ENCODE data around the gene NME4.

NME4 gene

DNA sequence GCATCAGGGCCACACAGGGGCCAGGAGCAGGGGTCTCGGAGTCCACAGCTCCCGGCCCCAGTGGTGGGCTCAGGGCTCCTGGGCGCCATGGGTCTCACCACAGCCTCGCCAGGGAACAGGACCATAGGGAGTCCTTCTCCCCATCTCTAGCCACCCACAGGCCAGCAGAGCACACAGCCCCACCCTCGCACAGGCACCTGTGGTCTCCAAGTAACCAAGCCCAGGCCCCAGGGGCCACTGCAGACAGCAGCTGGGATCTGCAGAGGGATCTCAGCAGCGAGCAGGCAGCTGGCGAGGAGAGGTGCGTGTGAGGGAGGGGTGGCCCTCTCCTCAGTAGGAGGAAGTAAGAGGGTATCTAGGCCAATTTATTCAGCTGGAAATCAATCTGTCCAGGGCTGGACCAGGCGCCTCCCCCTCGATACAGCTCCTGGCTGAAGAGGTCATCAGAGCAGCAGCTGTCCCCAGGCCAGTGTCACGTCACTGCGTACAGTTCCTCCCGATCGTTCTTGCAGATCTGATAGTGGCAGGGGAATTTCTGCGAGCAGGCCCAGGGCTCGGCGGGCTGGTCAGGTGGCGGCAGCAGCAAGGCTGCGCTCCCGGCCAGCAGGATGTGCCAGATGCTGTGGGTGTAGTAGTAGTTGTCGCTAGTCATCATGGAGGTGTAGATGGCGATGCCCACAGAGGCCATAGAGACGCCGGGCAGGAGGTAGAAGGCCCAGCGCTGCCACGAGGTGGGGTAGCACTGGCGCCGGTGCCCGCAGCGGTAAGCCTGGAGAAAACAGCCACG is 25.3 kb upstream of the NME4 start:
- ChIA-PET CTCF (interaction anchor here (0.9 kb wide), 1 partner anchor 9 kb away, joined by 3 read pairs; no protein-coding TSS in a partner anchor), POLR2A (interaction anchor here (1.5 kb wide), 1 partner anchor 318 kb away, joined by 3 read pairs; the partner anchor contains the start of genes POLR3K and SNRNP25)
- Histone ChIP-seq H3K9me3 (ENCODE audit: control insufficient read depth, insufficient read depth, low read depth, low read length) (no peaks in the 10 kb centered on the region), H3K4me1 (ENCODE audit: control insufficient read depth, insufficient read depth, low read length) (peaks cover 3% of the 10 kb centered on the region; the same call in 1 of the 2 replicates), H3K36me3 (ENCODE audit: control insufficient read depth in 2 of 2, insufficient read depth in 1 of 2, low read length in 2 of 2) (peaks cover 6 to 80% of the 10 kb centered on the region in 2 experiments; a peak in 2 of 3 replicates), H3K27ac (ENCODE audit: extremely low read depth, low read depth, low read length) (no peak overlapping the region), H3K4me3 (ENCODE audit: low read depth, low read length) (no peak overlapping the region)
- TF ChIP-seq, protein P1, sequence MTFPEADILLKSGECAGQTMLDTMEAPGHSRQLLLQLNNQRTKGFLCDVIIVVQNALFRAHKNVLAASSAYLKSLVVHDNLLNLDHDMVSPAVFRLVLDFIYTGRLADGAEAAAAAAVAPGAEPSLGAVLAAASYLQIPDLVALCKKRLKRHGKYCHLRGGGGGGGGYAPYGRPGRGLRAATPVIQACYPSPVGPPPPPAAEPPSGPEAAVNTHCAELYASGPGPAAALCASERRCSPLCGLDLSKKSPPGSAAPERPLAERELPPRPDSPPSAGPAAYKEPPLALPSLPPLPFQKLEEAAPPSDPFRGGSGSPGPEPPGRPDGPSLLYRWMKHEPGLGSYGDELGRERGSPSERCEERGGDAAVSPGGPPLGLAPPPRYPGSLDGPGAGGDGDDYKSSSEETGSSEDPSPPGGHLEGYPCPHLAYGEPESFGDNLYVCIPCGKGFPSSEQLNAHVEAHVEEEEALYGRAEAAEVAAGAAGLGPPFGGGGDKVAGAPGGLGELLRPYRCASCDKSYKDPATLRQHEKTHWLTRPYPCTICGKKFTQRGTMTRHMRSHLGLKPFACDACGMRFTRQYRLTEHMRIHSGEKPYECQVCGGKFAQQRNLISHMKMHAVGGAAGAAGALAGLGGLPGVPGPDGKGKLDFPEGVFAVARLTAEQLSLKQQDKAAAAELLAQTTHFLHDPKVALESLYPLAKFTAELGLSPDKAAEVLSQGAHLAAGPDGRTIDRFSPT (tag by site-specific recombination; IDR thresholded peaks at IDR 0.05): peak; percentile 45; the same call in 1 of the 2 replicates
- TF ChIP-seq ZNF514 (tag by site-specific recombination; IDR thresholded peaks at IDR 0.05) (no peak), ZNF549 (tag by site-specific recombination; IDR thresholded peaks at IDR 0.05) (no peak), SCRT2 (tag by site-specific recombination; IDR thresholded peaks at IDR 0.05) (peak; percentile 75), ZIC2 (tag by site-specific recombination; IDR thresholded peaks at IDR 0.05) (0 out of 2 replicates have a peak, but pooled peaks have one; percentile 22), ZNF629 (tag by site-specific recombination; IDR thresholded peaks at IDR 0.05) (no peak), SCRT1 (tag by site-specific recombination; IDR thresholded peaks at IDR 0.05; ENCODE audit: borderline replicate concordance) (peak; percentile 64)
- TF ChIP-seq, protein P2, sequence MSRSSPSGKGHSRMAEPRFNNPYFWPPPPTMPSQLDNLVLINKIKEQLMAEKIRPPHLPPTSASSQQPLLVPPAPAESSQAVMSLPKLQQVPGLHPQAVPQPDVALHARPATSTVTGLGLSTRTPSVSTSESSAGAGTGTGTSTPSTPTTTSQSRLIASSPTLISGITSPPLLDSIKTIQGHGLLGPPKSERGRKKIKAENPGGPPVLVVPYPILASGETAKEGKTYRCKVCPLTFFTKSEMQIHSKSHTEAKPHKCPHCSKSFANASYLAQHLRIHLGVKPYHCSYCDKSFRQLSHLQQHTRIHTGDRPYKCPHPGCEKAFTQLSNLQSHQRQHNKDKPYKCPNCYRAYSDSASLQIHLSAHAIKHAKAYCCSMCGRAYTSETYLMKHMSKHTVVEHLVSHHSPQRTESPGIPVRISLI (tag by site-specific recombination; IDR thresholded peaks at IDR 0.05): no peak

GRCh38 chr16:372302-372983 is 24.6 kb upstream of the NME4 start:
- Histone ChIP-seq H3K27ac (ENCODE audit: extremely low read depth, low read depth, low read length) (no peak overlapping the region), H3K4me3 (ENCODE audit: low read depth, low read length) (no peak overlapping the region), H3K36me3 (ENCODE audit: control insufficient read depth in 2 of 2, insufficient read depth in 1 of 2, low read length in 2 of 2) (peaks cover 0 to 80% of the 10 kb centered on the region in 2 experiments; a peak in 2 of 3 replicates), H3K4me1 (ENCODE audit: control insufficient read depth, insufficient read depth, low read length) (peaks cover 3% of the 10 kb centered on the region; the same call in 1 of the 2 replicates), H3K9me3 (ENCODE audit: control insufficient read depth, insufficient read depth, low read depth, low read length) (no peaks in the 10 kb centered on the region)
- CTCF ChIA-PET: interaction anchor here (0.9 kb wide), 1 partner anchor 10 kb away, joined by 3 read pairs; no protein-coding TSS in a partner anchor
- POLR2A ChIA-PET: interaction anchor here (1.7 kb wide), 1 partner anchor 20 kb away, joined by 5 read pairs; the partner anchor contains the start of gene AXIN1
- TF ChIP-seq SCRT2 (tag by site-specific recombination; IDR thresholded peaks at IDR 0.05) (peak; percentile 47), YY1 (tag by site-specific recombination; IDR thresholded peaks at IDR 0.05) (no peak)

- H3K36me3 ChIP-seq (ENCODE audit: control insufficient read depth in 2 of 2, insufficient read depth in 1 of 2, low read length in 2 of 2): peaks cover 0 to 75% of the 10 kb centered on the region in 2 experiments; a peak in 1 of 3 replicates
- no peak overlapping the region for H3K27ac ChIP-seq (ENCODE audit: extremely low read depth, low read depth, low read length)
- H3K4me1 ChIP-seq (ENCODE audit: control insufficient read depth, insufficient read depth, low read length): peaks cover 3% of the 10 kb centered on the region; the same call in 1 of the 2 replicates
- POLR2A ChIA-PET: interaction anchor here (1.7 kb wide), 1 partner anchor 20 kb away, joined by 5 read pairs; the partner anchor contains the start of gene AXIN1
- CTCF ChIA-PET: interaction anchor here (0.6 kb wide), 1 partner anchor 308 kb away, joined by 5 read pairs; no protein-coding TSS in a partner anchor
- H3K9me3 ChIP-seq (ENCODE audit: control insufficient read depth, insufficient read depth, low read depth, low read length): no peaks in the 10 kb centered on the region
- no peak overlapping the region for H3K4me3 ChIP-seq (ENCODE audit: low read depth, low read length)
- TF ChIP-seq YY2 (tag by site-specific recombination; IDR thresholded peaks at IDR 0.05) (no peak), ZBTB26 (tag by site-specific recombination; optimal IDR thresholded peaks at IDR 0.05) (no peak), AEBP2 (tag by site-specific recombination; IDR thresholded peaks at IDR 0.05; ENCODE audit: borderline replicate concordance) (no peak), GLIS2 (tag by site-specific recombination; IDR thresholded peaks at IDR 0.05) (peak; percentile 51), ZNF155 (tag by site-specific recombination; IDR thresholded peaks at IDR 0.05) (no peak), ZNF140 (tag by site-specific recombination; IDR thresholded peaks at IDR 0.05) (no peak)
- TF ChIP-seq, protein P3, sequence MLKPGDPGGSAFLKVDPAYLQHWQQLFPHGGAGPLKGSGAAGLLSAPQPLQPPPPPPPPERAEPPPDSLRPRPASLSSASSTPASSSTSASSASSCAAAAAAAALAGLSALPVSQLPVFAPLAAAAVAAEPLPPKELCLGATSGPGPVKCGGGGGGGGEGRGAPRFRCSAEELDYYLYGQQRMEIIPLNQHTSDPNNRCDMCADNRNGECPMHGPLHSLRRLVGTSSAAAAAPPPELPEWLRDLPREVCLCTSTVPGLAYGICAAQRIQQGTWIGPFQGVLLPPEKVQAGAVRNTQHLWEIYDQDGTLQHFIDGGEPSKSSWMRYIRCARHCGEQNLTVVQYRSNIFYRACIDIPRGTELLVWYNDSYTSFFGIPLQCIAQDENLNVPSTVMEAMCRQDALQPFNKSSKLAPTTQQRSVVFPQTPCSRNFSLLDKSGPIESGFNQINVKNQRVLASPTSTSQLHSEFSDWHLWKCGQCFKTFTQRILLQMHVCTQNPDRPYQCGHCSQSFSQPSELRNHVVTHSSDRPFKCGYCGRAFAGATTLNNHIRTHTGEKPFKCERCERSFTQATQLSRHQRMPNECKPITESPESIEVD (tag by site-specific recombination; IDR thresholded peaks at IDR 0.05): no peak
Measured at GRCh38 chr16:373020-373598, 23.9 kb upstream of the NME4 start.
